EL (cell line): ENCODE data around the gene BAHCC1.
"Not testable (repeated sequence)": the region's sequence is repeated elsewhere in the genome, so short reads cannot be mapped to it uniquely, and the experiment has no call there.

Experiments
- DNase-seq: peaks from one replicate; pipeline ENCODE4 v3.0.0-alpha.2; 2016

Gene BAHCC1

GRCh38 chr17:81394921-81395599, at the start of gene BAHCC1:
TSS of gene BAHCC1 (plus strand) at chr17:81395457. CDS start at chr17:81399740, 4,283 bp downstream.
- DNase-seq = peak; percentile 100

DNA sequence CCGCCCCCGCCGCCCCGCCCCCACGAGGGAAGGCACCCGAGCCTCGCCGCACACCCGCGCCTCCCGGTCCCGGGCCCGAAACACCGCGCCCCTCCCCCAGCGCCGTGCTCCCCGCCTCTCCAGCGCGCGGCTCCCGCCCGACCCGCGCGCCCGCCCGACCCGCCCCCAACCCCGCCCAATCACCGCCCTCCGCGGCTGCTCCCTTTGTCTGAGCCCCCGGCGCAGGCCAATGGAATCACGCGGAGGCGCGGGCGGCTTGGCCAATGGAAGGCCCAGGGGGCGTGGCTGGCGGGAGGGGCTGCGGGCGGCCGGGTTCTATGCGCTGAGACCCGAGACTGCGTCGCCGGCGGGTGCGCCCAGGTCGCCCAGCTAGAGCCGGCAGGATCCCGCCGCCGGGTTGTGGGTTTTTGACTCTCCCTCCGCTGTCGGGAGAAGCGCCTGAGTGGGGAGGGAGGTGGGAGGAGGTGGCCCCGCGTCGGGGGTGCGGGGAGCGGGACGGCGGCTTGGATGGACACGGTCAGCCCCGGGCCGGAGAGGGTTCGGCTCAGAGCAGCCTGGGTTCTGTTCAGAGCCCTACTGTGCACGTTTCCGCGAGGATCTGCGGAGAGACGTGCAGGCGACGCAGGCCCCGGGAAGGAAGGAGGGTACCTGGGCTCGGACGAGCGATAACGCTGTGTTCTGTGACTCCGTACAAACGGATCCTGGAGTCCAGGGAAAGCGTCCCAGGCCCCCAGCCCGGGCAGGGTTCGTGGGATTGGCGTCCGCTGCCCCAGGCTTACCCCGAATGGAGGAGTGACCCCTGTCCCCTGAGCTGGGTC, 49.0 kb upstream of the BAHCC1 start:
- DNase-seq = peak; percentile 97

- no peak for DNase-seq
Measured at GRCh38 chr17:81346908-81347349, 48.3 kb upstream of the BAHCC1 start.

- DNase-seq = no peak
Measured at GRCh38 chr17:81347437-81347836, 47.8 kb upstream of the BAHCC1 start.

- DNase-seq = no peak
Measured at GRCh38 chr17:81348097-81349055, 46.9 kb upstream of the BAHCC1 start.

DNA sequence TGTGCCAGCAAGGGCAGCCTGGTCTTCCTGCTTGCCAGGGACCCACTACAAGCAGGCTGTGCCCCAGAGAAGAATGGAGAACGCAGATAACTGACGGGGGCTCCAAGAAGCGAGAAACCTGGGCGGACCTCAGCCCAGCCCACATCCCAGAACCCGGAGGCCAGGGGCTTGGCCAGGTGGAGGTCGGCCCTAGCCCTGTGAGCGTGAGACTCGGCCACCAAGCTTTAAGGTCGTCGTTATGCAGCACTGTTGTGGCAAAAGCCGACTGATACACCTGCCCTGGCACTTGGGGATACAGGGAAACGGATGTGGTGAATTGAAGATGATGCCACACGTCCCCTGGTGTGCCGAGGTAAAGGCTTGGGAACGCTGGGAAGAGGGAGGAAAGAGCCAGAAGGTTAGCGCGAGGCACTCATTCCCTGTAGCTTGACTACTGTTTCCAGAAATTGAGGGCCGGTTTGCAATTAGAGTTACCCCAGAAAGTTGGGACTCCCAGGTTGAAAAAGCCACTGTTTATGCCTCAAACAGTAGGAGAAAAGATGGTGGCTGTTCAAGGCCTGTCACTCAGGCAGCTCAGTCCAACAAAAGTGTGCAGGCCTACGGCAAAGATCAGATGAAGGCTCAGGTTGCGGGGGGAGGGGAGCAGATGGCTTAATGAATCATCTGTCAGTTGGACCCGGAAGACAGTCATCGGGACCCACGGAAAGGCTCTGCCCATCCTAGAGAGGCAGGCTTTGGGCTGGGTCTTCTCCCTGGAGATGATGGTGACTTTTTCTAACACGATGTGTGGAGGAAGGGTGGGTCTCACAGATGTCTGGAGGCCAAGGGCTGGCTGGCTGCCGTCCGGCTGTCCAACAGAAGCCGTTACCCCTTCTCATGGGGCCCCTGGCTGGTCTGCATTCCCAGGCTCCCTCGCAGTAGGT, 45.6 kb upstream of the BAHCC1 start:
- peak; percentile 41 for DNase-seq

GRCh38 chr17:81350320-81350890, 44.9 kb upstream of the BAHCC1 start:
- no peak for DNase-seq

DNA sequence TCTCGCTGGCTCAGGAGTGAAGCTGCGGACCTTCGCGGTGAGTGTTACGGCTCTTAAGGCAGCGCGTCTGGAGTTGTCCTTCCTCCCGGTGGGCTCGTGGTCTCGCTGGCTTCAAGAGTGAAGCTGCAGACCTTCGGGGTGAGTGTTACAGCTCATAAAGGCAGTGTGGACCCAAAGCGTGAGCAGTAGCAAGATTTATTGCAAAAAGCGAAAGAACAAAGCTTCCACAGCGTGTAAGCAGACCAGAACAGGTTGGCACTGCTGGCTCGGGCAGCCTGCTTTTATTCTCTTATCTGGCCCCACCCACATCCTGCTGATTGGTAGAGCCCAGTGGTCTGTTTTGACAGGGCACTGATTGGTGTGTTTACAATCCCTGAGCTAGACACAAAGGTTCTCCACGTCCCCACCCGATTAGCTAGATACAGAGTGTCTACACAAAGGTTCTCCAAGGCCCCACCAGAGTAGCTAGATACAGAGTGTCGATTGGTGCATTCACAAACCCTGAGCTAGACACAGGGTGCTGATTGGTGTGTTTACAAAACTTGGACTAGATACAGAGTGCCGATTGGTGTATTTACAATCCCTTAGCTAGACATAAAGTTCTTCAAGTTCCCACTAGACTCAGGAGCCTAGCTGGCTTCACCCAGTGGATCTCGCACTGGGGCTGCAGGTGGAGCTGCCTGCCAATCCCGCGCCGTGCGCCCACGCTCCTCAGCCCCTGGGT, 43.8 kb upstream of the BAHCC1 start:
- DNase-seq = not testable (repeated sequence)

GRCh38 chr17:81352056-81352455, 43.2 kb upstream of the BAHCC1 start:
- not testable (repeated sequence) for DNase-seq

DNA sequence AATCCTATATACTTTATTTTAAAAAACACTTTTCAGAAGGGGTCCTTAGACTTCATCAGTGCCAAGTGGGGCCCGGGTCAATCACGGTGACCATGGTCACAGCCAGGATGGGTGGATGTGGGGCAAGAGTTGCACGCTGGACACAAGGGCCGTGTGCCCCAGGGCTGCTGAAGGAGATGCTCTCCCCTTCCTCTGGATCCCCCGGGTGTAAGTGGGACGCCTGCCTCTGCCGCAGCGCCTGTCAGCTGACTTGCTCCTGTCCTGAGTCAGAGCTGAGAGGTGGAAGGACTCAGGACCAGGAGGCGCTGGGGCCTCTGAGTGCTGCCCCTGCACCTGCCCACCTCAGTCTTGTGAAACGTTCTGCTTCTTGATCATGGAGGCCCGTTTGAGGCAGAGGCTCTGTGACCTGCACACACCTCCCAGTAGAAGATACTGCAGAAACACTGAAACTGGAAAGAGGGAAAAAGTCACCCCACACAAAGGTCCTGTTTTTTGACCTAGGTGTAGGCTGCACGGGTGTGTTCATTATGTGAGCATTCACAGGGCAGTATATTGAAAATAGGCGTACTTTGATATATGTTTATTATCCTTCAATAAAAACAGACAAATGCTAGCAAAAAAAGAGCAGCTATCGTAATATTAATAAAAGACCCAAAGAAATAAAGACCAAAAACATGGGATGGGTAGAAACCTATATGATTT, 40.9 kb upstream of the BAHCC1 start:
- no peak for DNase-seq

GRCh38 chr17:81354954-81355347, 40.3 kb upstream of the BAHCC1 start:
- no peak for DNase-seq

- DNase-seq = no peak
Measured at GRCh38 chr17:81359218-81359617, 36.0 kb upstream of the BAHCC1 start.

GRCh38 chr17:81362001-81362400, 33.3 kb upstream of the BAHCC1 start:
- DNase-seq = not testable (repeated sequence)

- no peak for DNase-seq
Measured at GRCh38 chr17:81364278-81365147, 30.7 kb upstream of the BAHCC1 start.

DNA sequence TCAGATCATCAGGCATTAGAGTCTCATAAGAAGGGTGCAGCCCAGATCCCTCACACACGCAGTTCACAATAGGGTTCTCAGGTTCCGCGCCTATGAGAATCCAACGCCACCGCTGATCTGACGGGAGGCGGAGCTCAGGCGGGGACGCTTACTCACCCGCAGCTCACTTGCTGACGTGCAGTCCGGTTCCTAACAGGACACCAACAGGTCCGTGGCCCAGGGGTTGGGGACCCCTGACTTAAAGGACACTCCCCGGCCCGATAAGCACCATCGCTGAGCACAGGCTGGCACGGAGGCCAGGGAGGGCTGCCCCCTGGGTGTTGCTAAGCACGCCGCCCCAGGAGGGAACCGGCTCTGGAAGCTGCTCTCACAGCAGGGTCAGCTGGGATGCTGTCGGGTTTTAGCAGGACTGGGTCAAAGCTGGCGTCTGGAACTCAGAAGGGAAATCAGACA, 30.1 kb upstream of the BAHCC1 start:
- DNase-seq = peak; percentile 73

DNA sequence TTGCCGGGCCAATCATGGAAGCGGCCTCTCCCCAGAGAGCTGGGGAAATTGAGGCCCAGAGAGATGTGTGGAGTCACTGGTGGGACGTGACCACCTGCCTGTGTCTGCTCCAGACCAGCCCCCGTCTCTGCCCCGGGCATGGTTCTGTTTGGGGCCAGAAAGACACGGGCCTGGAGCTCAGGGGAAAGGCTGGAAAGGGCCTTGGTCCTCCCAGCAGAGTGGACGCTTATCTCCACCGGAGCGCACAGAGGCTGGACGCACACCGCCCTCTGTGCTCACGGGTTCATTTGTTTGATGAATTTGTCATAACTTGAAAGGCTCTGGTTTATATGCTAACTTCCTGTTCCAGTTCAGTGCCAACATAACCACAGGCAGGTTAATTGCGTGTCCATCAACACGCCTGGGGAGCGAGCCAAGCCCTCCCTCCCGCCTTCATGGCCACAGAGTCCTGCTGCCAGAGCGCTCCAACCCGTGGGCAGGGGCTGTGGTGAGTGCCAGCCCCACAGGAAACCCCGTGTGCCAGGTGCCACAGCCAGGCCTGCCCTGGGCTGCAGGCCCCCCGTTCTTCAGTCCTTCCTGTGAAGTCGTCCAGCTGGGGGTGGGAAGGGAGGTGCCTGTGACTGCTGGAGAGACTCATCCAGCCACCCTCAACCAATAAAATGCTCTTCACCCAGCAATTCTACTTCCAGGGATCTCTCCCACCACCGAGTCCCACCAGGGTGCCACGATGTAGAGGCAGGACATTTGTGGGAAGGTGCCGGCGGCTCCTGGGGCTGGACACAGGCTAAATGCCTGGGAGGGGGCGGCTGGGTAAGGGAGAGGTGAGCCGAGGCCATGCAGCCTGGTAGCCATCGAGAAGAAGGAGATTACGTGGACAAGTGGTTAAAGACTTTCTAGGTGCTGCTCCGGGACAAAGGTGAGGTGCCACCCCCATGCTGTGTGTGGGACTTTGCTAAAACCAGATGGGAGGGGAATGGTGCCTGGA, 29.4 kb upstream of the BAHCC1 start:
- DNase-seq = no peak

- DNase-seq = no peak
Measured at GRCh38 chr17:81366648-81367047, 28.6 kb upstream of the BAHCC1 start.

DNA sequence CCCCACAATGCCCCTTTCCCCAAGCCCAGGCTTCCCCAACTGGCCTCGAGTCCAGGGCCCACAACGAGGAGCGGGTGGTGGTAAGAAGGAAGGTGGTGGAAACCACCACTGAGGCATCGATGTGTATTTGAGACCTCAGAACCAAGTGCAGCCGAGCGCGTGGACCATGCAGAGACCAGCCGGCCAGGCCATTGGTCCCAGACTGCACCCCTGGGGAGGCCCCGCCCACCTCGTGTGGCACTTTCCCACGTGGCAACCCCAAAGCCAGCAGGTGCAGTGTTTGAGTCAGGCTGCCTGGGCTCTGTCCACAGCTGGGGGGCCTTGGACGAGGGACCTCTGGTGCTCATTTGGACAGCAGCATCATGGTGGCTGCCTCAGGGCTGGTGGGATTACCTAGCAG, 28.1 kb upstream of the BAHCC1 start:
- DNase-seq = no peak
